WTC11 (cell line): Measurements from ENCODE around the gene LRRC1.

ENCODE experiments used
- ARID4B ChIP-seq: sonication (generic); formaldehyde crosslinking; IDR thresholded peaks from 2 replicates; pipeline ENCODE4 v1.8.0; 2023; ENCODE audit warnings: missing genetic modification reagents, mild to moderate bottlenecking, borderline replicate concordance
- ATF2 ChIP-seq: sonication (generic); formaldehyde crosslinking; IDR thresholded peaks from 2 replicates; pipeline ENCODE4 v1.8.1; 2022; ENCODE audit warnings: low read depth, missing genetic modification reagents, borderline replicate concordance
- CREB1 ChIP-seq: sonication (generic); formaldehyde crosslinking; IDR thresholded peaks from 2 replicates; pipeline ENCODE4 v1.8.0; 2023; ENCODE audit warnings: mild to moderate bottlenecking, missing genetic modification reagents
- CTCF ChIP-seq: fragments of 200-600 bp; IDR thresholded peaks from 2 replicates; pipeline ENCODE4 v1.8.0; 2022; ENCODE audit warnings: antibody characterized with exemption
- SP1 ChIP-seq: sonication (generic); formaldehyde crosslinking; conservative IDR thresholded peaks from 2 replicates; pipeline ENCODE4 v1.8.1; 2022; ENCODE audit warnings: missing genetic modification reagents
- USF2 ChIP-seq: sonication (generic); formaldehyde crosslinking; IDR thresholded peaks from 2 replicates; pipeline ENCODE4 v1.8.1; 2023; ENCODE audit warnings: mild to moderate bottlenecking, missing genetic modification reagents, moderate library complexity

- TF ChIP-seq CTCF (no peak), CREB1 (CRISPR knock-in tag) (no peak), USF2 (CRISPR knock-in tag) (no peak), ATF2 (no peak), ARID4B (no peak), SP1 (CRISPR knock-in tag) (no peak)
Observed at GRCh38 chr6:53917464-53917842, 122.6 kb downstream of the LRRC1 start.
